NB4 (cell line): ENCODE measurements around the gene STK10.
A peak's percentile ranks its signal among the peaks of the same experiment; 100 is the strongest.

Experiments used
- MYC ChIP-seq: IDR thresholded peaks from 2 replicates; pipeline ENCODE4 v1.6.1; 2011; ENCODE audit warnings: low read depth, low read length
- POLR2A ChIP-seq: IDR thresholded peaks from 2 replicates; pipeline ENCODE4 v1.6.1; 2011; ENCODE audit warnings: mild to moderate bottlenecking; ENCODE audit not compliant: insufficient read length; ENCODE audit errors: extremely low read depth
- TF ChIP-seq, protein P1 (sequence below): IDR thresholded peaks from 2 replicates; pipeline ENCODE4 v1.6.1; 2011; ENCODE audit warnings: low read depth, low read length
- TF ChIP-seq, protein P2 (sequence below): IDR thresholded peaks from one replicate; pipeline ENCODE4 v1.5.1; 2012; ENCODE audit warnings: low read depth, low read length

DNA sequence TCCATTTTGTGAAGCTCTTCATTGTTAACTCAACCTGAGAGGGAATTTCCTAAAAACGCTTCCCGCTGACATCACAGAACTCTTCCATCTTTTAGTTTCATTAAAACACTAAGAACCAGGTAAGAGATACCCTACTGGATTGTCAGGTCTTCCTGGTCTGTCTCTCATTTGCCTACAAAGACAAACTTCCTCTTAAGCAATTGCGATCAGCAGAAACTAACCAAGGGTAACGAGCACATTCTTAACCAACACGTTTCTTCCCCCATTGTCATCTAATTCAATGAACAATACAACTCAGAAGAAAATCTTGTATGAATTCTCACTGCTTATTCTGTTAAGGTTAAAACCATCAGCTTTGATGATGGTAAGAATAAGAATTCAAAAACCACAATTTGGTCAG lies 188.1 kb downstream of the STK10 start:
- no peak for TF ChIP-seq POLR2A
- TF ChIP-seq, protein P1, sequence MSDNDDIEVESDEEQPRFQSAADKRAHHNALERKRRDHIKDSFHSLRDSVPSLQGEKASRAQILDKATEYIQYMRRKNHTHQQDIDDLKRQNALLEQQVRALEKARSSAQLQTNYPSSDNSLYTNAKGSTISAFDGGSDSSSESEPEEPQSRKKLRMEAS = peak; percentile 48; the same call in 1 of the 2 replicates
- TF ChIP-seq, protein P2, sequence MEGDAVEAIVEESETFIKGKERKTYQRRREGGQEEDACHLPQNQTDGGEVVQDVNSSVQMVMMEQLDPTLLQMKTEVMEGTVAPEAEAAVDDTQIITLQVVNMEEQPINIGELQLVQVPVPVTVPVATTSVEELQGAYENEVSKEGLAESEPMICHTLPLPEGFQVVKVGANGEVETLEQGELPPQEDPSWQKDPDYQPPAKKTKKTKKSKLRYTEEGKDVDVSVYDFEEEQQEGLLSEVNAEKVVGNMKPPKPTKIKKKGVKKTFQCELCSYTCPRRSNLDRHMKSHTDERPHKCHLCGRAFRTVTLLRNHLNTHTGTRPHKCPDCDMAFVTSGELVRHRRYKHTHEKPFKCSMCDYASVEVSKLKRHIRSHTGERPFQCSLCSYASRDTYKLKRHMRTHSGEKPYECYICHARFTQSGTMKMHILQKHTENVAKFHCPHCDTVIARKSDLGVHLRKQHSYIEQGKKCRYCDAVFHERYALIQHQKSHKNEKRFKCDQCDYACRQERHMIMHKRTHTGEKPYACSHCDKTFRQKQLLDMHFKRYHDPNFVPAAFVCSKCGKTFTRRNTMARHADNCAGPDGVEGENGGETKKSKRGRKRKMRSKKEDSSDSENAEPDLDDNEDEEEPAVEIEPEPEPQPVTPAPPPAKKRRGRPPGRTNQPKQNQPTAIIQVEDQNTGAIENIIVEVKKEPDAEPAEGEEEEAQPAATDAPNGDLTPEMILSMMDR = no peak
- peak; percentile 54; the same call in 1 of the 2 replicates for TF ChIP-seq MYC
